Measurements from ENCODE around the gene KCNC3. TPM values are rescaled to one million over a fixed set of nuclear protein-coding genes. Genes with fewer than 3 reads are reported as not detected.

KCNC3 gene
- total and polyA plus RNA-seq, 2 experiments from 2014 or later = 1.3 to 3.4 TPM

DNA sequence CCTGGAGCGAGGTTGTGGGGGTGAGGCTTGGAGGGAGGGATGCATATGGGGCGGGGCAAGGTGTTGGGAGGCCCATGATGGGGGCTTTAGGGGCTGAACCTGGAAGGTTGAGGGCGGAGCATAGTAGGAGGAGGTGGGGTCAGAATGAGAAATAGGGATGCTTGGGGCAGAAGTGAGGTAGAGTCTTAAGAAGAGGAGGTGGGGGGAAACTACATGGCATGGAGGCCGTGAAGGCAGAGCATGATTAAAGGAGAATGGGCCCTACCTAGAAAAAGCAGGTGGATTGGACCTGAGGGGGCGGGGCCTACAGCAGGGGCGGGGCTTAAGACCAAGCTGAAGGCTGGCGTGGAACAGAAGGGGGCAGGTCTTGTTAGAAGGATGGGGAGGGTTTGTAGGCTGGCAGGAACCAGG is 47.9 kb upstream of the KCNC3 start:
- no peak overlapping the region for H3K27ac ChIP-seq (ENCODE audit: low read depth)
- H3K4me3 Mint-ChIP-seq = peak overlapping the region; percentile 99

More for the DNA sequence above, 47.9 kb upstream of the KCNC3 start:
- H4K20me1 ChIP-seq (replicated peaks; ENCODE audit: insufficient read depth) = peaks cover 4% of the 10 kb centered on the region
- no peaks in the 10 kb centered on the region for H3K79me2 ChIP-seq (replicated peaks; ENCODE audit: insufficient read depth)
- no peaks in the 10 kb centered on the region for H3K9me2 ChIP-seq (ENCODE audit: insufficient read depth)
- Mint-ChIP-seq H3K36me3 (ENCODE audit: low read depth) (peaks cover 37% of the 10 kb centered on the region), H3K4me1 (peaks cover 2% of the 10 kb centered on the region; the same call in 1 of the 3 replicates), H3K9me3 (peaks cover 2% of the 10 kb centered on the region; the same call in 1 of the 3 replicates), H3K27me3 (ENCODE audit: insufficient read depth, low read depth, poor library complexity) (peaks cover 16% of the 10 kb centered on the region), H3K27ac (peak overlapping the region; percentile 71; the same call in 1 of the 2 replicates)
- ATAC-seq (peak; percentile 75), DNase-seq (ENCODE audit: low spot score) (peak; percentile 94)
- 0 out of 2 replicates have a peak, but pooled peaks cover 9% of the 10 kb centered on the region for H3F3A ChIP-seq (replicated peaks; ENCODE audit: low read depth)
- H2AFZ ChIP-seq = no peak overlapping the region
- peaks cover 9% of the 10 kb centered on the region; the same call in 1 of the 2 replicates for H3K36me3 ChIP-seq (ENCODE audit: insufficient read depth)
- H3K4me3 ChIP-seq = peak overlapping the region; percentile 16; the same call in 1 of the 2 replicates
- 0 out of 2 replicates have a peak, but pooled peaks cover 3% of the 10 kb centered on the region for H3K4me1 ChIP-seq (ENCODE audit: insufficient read depth)
- no peak for TF ChIP-seq EZH2phosphoT487 (IDR thresholded peaks at IDR 0.05; ENCODE audit: unreplicated experiment)
- TF ChIP-seq, protein P1, sequence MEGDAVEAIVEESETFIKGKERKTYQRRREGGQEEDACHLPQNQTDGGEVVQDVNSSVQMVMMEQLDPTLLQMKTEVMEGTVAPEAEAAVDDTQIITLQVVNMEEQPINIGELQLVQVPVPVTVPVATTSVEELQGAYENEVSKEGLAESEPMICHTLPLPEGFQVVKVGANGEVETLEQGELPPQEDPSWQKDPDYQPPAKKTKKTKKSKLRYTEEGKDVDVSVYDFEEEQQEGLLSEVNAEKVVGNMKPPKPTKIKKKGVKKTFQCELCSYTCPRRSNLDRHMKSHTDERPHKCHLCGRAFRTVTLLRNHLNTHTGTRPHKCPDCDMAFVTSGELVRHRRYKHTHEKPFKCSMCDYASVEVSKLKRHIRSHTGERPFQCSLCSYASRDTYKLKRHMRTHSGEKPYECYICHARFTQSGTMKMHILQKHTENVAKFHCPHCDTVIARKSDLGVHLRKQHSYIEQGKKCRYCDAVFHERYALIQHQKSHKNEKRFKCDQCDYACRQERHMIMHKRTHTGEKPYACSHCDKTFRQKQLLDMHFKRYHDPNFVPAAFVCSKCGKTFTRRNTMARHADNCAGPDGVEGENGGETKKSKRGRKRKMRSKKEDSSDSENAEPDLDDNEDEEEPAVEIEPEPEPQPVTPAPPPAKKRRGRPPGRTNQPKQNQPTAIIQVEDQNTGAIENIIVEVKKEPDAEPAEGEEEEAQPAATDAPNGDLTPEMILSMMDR (conservative IDR thresholded peaks at IDR 0.05; ENCODE audit: low read depth in 2 of 2) = no peak
- TF ChIP-seq EZH2 (IDR thresholded peaks at IDR 0.05; ENCODE audit: low read depth, unreplicated experiment) = no peak
- no peak for TF ChIP-seq POLR2AphosphoS5 (IDR thresholded peaks at IDR 0.05; ENCODE audit: low read depth)
- no peak for TF ChIP-seq ZNF331 (CRISPR knock-in tag; IDR thresholded peaks at IDR 0.05; ENCODE audit: low read depth)
- TF ChIP-seq ETS1 (IDR thresholded peaks at IDR 0.05) = no peak
- TF ChIP-seq CREB1 (CRISPR knock-in tag; IDR thresholded peaks at IDR 0.05; ENCODE audit: low read depth) = no peak
- TF ChIP-seq, protein P2, sequence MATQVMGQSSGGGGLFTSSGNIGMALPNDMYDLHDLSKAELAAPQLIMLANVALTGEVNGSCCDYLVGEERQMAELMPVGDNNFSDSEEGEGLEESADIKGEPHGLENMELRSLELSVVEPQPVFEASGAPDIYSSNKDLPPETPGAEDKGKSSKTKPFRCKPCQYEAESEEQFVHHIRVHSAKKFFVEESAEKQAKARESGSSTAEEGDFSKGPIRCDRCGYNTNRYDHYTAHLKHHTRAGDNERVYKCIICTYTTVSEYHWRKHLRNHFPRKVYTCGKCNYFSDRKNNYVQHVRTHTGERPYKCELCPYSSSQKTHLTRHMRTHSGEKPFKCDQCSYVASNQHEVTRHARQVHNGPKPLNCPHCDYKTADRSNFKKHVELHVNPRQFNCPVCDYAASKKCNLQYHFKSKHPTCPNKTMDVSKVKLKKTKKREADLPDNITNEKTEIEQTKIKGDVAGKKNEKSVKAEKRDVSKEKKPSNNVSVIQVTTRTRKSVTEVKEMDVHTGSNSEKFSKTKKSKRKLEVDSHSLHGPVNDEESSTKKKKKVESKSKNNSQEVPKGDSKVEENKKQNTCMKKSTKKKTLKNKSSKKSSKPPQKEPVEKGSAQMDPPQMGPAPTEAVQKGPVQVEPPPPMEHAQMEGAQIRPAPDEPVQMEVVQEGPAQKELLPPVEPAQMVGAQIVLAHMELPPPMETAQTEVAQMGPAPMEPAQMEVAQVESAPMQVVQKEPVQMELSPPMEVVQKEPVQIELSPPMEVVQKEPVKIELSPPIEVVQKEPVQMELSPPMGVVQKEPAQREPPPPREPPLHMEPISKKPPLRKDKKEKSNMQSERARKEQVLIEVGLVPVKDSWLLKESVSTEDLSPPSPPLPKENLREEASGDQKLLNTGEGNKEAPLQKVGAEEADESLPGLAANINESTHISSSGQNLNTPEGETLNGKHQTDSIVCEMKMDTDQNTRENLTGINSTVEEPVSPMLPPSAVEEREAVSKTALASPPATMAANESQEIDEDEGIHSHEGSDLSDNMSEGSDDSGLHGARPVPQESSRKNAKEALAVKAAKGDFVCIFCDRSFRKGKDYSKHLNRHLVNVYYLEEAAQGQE (IDR thresholded peaks at IDR 0.05; ENCODE audit: unreplicated experiment) = no peak
- TF ChIP-seq JUNB (IDR thresholded peaks at IDR 0.05; ENCODE audit: unreplicated experiment) = no peak
- TF ChIP-seq NANOG (IDR thresholded peaks at IDR 0.05; ENCODE audit: borderline replicate concordance) = no peak
- H3K4me2 ChIP-seq = no peak overlapping the region
- H3K27me3 ChIP-seq (ENCODE audit: insufficient read depth) = no peaks in the 10 kb centered on the region
